ENCODE data around the gene NOMO2.
"Not testable (repeated sequence)": the region's sequence is repeated elsewhere in the genome, so short reads cannot be mapped to it uniquely, and the experiment has no call there.

Gene NOMO2, protein sequence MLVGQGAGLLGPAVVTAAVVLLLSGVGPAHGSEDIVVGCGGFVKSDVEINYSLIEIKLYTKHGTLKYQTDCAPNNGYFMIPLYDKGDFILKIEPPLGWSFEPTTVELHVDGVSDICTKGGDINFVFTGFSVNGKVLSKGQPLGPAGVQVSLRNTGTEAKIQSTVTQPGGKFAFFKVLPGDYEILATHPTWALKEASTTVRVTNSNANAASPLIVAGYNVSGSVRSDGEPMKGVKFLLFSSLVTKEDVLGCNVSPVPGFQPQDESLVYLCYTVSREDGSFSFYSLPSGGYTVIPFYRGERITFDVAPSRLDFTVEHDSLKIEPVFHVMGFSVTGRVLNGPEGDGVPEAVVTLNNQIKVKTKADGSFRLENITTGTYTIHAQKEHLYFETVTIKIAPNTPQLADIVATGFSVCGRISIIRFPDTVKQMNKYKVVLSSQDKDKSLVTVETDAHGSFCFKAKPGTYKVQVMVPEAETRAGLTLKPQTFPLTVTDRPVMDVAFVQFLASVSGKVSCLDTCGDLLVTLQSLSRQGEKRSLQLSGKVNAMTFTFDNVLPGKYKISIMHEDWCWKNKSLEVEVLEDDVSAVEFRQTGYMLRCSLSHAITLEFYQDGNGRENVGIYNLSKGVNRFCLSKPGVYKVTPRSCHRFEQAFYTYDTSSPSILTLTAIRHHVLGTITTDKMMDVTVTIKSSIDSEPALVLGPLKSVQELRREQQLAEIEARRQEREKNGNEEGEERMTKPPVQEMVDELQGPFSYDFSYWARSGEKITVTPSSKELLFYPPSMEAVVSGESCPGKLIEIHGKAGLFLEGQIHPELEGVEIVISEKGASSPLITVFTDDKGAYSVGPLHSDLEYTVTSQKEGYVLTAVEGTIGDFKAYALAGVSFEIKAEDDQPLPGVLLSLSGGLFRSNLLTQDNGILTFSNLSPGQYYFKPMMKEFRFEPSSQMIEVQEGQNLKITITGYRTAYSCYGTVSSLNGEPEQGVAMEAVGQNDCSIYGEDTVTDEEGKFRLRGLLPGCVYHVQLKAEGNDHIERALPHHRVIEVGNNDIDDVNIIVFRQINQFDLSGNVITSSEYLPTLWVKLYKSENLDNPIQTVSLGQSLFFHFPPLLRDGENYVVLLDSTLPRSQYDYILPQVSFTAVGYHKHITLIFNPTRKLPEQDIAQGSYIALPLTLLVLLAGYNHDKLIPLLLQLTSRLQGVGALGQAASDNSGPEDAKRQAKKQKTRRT

DNA sequence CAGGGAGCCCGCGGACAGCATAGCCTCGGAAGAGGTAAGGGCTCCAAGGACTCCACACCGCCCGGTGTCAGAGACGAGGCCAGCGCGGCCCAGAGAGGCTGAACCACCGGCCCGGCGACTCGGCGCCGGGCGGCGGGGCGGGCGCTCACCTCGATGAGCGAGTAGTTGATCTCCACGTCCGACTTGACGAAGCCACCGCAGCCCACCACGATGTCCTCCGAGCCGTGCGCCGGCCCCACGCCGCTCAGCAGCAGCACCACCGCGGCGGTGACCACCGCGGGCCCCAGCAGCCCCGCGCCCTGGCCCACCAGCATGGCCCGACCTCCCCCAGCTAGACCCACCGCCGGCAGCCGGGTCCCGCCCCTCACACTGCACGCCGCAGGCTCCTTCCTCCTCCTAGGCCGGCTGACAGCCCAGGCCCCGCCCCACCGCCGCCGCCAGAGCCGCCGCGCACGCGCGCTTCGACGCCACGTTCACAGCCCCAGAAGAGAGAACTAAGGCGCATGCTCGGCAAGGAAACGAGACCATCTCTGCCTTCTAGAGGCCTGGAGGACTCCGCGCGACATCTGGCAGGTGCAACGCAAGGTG, at the start of gene NOMO2:
NOMO2 (minus strand) TSS at position 371 of the 588 bp plus-strand sequence; CDS start at position 314, 57 bp downstream.
- not testable (repeated sequence) for H3K27ac ChIP-seq

DNA sequence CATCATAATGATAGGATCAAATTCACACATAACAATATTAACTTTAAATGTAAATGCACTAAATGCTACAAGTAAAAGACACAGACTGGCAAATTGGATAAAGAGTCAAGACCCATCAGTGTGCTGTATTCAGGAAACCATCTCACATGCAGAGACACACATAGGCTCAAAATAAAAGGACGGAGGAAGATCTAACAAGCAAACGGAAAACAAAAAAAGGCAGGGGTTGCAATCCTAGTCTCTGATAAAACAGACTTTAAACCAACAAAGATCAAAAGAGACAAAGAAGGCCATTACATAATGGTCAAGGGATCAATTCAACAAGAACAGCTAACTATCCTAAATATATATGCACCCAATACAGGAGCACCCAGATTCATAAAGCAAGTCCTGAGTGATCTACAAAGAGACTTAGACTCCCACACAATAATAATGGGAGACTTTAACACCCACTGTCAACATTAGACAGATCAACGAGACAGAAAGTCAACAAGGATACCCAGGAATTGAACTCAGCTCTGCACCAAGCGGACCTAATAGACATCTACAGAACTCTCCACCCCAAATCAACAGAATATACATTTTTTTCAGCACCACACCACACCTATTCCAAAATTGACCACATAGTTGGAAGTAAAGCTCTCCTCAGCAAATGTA, 48.4 kb upstream of the NOMO2 start:
- H3K27ac ChIP-seq = not testable (repeated sequence)

DNA sequence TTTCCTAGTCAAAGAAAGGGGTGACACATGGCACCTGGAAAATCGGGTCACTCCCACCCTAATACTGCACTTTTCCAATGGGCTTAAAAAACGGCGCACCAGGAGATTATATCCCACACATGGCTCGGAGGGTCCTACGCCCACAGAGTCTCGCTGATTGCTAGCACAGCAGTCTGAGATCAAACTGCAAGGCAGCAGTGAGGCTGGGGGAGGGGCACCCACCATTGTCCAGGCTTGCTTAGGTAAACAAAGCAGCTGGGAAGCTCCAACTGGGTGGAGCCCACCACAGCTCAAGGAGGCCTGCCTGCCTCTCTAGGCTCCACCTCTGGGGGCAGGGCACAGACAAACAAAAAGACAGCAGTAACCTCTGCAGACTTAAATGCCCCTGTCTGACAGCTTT, 46.4 kb upstream of the NOMO2 start:
- not testable (repeated sequence) for H3K27ac ChIP-seq

DNA sequence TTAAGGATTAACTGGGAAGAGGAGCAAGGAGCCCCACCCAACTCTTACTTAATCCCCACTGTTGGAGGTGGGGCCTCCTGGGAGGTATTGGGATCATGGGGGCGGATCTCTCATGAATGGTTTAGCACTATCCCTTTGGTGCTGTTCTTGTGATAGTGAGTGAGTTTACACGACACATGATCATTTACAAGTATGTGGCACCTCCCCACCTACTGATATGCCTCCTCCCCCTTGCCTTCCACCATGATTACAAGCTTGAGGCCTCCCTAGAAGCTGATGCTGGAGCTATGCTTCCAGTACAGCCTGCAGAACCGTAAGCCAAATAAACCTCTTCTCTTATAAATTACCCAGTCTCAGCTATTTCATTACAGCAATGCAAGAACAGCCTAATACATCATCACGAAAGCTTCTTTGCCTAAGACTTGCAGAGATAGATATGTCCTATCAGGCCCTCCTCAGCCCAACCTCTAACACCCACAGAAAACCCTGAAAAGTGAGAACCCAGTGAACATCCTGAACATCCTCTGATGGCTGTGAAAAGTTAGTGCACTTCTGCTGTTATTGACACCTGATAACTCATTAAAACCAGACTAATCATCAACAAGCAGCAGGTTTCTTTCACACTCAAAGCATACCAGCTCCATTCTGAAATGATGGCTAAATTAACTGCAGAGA, 41.8 kb upstream of the NOMO2 start:
- H3K27ac ChIP-seq = not testable (repeated sequence)

DNA sequence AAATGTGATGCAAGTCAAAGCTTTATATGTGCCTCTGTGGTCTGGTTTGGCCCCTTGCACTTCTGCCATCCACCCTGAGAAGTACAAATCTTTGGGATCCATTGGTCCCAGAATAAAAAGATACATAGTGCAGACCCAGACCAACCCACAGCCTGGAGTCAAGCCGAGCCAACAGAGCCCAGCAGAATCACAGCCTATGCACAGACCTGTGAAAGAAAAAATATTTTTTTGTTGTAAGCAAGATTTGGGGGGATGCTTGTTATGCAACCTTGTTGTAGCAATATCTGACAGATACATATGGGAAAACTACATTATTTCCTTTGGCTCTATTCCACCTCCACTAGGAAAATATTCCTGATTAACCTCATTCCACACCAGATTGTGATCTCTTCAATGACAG, 36.7 kb upstream of the NOMO2 start:
- not testable (repeated sequence) for H3K27ac ChIP-seq

DNA sequence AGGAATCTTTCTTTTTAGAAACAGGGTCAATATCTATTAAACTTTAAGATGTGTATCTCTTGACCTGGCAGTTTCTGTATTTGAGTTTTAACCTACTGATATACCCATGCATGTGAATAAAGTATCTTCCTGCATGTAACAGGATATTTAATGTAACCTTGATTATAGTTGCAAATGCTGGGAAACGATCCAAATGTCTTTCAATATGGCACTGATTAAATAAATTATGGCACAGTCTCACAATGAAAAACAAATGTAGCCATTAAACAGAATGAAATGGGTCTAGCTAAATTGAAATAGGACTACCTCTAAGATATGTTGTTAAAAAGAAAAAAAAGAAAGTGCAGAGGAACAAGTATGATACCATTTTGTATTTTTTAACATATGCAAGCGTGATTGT, 35.8 kb upstream of the NOMO2 start:
- not testable (repeated sequence) for H3K27ac ChIP-seq

DNA sequence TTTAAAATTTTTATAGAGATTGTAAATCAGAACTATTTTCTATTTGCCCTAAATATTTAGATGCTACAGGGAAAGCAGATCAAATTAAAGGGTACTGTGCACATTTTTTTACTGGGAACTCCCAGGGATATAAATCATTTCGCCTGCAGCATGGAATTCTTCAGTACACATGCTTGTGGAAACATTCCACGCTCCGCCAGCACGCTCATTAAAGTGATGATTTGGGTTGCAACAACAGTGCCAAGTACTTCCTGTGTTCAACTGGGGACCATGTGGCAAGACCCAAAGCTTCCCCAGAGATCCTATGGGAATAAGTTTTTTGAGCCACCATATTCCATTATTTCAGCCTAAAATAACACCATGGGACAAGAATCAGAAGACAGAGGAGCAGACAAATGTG, 35.4 kb upstream of the NOMO2 start:
- peak overlapping the region; percentile 55; the same call in 1 of the 2 replicates for H3K27ac ChIP-seq

DNA sequence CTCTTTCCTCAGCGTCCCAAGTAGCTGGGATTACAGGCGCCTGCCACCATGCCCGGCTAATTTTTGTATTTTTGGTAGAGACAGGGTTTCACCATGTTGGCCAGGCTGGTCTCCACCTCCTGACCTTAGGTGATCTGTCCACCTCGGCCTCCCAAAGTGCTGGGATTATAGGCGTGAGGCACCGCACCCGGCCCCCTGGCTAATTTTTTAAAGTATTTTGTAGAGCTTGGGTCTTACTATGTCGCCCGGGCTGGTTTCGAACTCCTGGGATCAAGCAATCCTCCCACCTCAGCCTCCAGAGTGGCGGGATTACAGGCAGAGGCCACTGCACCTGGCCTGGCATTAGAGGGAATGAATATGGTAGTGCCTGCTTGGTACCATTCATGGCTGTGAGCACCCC, 33.9 kb upstream of the NOMO2 start:
- H3K27ac ChIP-seq = peak overlapping the region; percentile 55

DNA sequence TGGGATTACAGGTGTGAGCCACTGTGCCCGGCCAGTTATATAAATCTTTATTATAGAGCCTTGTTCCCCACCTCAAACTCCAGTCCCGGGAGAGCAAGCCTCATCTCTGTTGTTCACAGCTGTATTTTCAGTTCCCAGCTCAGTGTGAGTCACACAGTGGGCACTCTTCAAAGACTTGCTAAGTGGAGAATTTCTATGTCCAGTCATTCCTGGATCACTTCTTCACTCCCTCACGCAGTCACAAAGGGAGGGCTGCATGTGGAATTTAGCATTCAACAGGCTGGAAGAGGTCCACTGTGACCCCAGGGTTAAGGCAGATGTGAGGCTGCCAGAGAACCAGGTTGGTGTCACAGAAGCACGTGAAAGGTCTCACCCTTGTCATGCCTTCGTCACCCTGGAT, 33.0 kb upstream of the NOMO2 start:
- H3K27ac ChIP-seq = not testable (repeated sequence)

DNA sequence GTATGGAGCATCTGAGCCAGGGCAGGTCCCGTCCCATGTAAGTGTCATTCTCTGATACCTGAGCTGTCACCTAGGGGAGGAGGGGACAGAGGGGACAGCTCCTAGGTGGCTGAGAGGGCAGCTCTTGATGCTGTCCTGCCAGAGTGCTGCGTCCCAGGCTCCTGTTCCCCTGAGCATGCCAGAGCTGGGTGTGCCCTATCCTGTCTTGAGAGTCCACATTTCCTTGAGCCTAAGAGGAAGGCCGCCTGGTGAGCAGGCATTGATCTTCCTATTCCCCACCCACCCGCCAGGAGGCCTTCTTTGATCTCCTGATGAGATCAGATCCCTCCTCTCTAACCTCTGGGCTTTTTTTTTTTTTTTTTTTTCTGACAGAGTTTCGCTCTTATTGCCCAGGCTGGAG, 32.0 kb upstream of the NOMO2 start:
- H3K27ac ChIP-seq = not testable (repeated sequence)

DNA sequence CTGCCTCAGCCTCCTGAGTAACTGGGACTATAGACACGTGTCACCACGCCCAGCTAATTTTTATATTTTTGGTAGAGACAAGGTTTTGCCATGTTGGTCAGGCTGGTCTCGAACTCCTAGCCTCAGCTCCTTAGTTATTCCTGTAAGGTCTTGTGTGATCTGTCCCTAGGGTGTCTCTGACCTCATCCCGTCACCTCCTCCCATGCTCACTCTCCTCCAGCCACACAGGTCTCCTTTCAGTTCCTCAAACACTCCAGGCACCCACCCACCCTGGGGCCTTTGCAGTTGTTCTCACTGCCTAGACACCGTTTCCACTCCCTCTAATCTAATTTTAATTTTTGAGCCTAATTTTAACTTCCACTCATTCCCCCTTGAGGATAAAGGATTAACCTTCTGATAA, 31.1 kb upstream of the NOMO2 start:
- not testable (repeated sequence) for H3K27ac ChIP-seq

DNA sequence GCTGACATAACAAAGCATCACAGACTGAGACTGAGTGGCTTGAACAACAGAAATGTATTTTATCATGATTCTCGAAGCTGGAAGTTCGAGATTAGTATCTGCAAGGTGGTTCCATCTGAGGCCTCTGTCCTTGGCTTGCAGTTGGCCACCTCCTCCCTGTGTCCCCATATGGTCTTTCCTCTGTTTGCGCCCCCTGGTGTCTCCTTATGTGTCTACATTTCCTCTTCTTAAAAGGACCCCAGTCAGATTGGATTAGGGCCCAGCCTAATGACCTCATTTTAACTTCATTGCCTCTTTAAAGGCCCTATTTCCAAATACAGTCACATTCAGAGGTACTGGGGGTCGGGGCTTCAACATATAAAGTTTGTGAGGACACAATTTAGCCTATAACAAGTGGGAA, 30.0 kb upstream of the NOMO2 start:
- H3K27ac ChIP-seq = not testable (repeated sequence)

DNA sequence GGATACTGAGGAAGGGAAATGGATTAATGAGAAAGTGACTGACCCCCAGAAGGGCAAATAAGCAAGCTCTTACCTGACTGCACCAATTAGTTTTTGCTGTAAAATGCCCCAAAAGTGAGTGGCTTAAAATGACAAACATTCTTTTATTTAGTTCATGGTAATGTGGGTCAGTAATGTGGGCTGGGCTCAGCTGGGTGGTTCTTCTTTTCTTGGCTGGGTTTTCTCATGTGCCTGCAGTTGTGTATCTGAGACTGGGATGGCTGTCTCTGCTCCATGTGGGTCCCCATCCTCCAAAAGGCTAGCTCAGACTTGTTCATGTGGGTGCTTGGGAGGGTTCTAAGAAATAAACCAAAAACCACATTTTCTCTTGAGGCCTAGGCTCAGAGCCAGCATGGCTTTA, 29.5 kb upstream of the NOMO2 start:
- H3K27ac ChIP-seq = not testable (repeated sequence)

DNA sequence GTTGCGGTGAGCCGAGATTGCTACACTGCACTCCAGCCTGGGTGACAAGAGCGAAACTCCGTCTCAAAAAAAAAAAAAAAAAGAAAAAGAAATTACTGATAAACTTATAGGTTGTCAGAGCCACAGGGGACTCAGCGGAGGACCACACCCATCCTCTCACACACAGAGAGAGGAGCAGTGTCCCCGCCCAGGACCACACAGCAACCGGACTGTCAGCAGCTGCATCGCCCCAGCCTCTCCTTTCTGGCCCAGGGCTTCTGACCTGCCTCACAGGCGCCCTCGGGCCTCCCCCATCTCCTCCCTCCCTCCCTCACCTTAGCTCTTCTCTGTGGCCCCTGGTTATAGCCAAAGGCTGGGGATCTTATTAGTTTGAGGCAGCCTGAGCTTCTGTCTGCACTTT, 27.9 kb upstream of the NOMO2 start:
- not testable (repeated sequence) for H3K27ac ChIP-seq

DNA sequence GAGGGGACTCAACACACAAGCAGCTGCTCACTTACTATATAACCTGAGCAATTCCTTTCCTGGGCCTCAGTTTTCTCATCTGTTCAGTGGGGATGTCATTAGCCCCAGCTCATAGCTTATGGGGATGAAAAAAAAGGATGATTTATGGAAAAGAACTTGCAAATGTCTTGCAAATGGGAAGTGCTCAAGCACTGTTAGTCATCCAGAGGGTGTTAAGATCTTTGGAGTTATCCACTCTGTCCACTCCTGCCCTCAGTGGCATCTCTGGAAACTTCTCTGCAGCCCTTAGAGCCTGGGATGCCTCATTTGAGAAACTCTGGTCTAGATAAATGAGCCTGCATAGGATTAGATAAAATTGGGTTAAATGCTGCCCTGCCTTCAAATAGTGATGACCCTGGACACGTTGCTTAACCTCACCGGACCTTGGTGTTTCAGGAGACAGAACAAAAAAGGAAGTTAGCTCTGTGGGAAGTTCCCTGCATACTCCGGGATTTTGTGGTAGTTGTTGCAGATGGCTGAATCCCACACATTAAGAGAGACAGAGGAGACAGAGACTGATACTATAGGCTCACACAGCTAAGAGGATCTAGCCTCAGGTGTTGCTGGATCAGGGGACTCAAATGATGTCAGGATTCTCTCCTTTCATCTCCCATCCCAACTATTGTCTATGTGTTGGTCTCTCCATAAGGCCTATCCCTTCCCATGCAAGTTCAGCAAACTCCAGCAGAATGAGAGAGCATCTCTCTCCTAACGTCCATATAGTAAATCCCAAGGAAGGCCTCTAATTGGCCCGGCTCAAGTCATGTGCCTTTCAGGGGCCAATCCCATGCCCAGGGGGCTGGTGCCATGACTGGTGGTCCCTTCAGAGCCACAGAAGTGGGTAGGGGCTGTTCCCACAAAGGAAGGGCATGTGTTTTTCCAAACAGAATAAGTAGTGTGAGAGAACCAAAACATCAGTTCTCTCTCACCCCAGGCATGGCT, 25.0 kb upstream of the NOMO2 start:
- H3K27ac ChIP-seq = not testable (repeated sequence)

DNA sequence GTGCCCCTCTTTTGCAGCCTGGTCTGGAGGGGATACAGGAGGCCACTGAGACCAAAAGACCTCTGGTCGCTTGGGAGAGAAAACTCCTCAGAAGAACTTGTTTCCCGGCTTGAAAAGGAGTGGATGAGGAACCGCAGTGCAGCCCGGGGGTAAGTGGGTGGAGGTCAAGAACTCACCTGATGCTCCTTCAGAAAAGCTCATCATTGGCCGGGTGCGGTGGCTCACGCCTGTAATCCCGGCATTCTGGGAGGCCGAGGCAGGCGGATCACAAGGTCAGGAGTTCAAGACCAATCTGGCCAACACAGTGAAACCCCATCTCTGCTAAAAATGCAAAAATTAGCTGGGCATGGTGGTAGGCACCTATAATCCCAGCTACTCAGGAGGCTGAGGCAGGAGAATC, 23.9 kb upstream of the NOMO2 start:
- not testable (repeated sequence) for H3K27ac ChIP-seq
